Thoracic aorta (tissue), 2 donors: ENCODE data around the gene SLC15A1. TPM values are rescaled to one million over a fixed set of nuclear protein-coding genes. Genes with fewer than 3 reads are reported as not detected.

ENCODE experiments used
- ATAC-seq: fragments of 150-250 bp; one replicate; pipeline ENCODE4 v1.8.0; 2017; ENCODE audit warnings: low read depth; ENCODE audit not compliant: insufficient number of reproducible peaks, low FRiP score
- DNase-seq: peaks from one replicate; pipeline ENCODE4 v3.0.0-alpha.2; 2020; ENCODE audit warnings: low spot score
- H3K27ac ChIP-seq, 2 donors: fragments of 200-600 bp; sonication (generic); 1 replicate in 1 of 2; 2 replicates in 1 of 2; pipeline ENCODE4 v1.5.1; 2016; ENCODE audit warnings: mild to moderate bottlenecking in 2 of 2, moderate library complexity in 2 of 2
- H3K27me3 ChIP-seq: fragments of 200-600 bp; sonication (generic); replicated peaks from 2 replicates; pipeline ENCODE4 v1.6.0; 2016; ENCODE audit warnings: mild to moderate bottlenecking; ENCODE audit not compliant: insufficient read depth
- H3K36me3 ChIP-seq: fragments of 200-600 bp; sonication (generic); one replicate; pipeline ENCODE4 v1.5.1; 2016
- H3K4me1 ChIP-seq, 2 donors: fragments of 200-600 bp; sonication (generic); 1 replicate in 1 of 2; 2 replicates in 1 of 2; pipeline versions ENCODE4 v1.5.1 to v1.6.0; 2016; ENCODE audit warnings: low read depth in 2 of 2, mild to moderate bottlenecking in 1 of 2; ENCODE audit not compliant: control insufficient read depth in 1 of 2
- H3K4me3 ChIP-seq: fragments of 200-600 bp; sonication (generic); 2 replicates; pipeline ENCODE4 v1.5.1; 2016; ENCODE audit warnings: mild to moderate bottlenecking
- H3K9me3 ChIP-seq: fragments of 200-600 bp; sonication (generic); 2 replicates; pipeline ENCODE4 v1.5.1; 2016
- total RNA-seq, 2 donors: library from RNA; depleted of rRNA; stranded (reverse); fragments of >200 nt; gene quantifications; one replicate each; pipeline versions ENCODE4 v1.1.0 to v1.2.3, GENCODE V29; 2016
- TF ChIP-seq, protein P1 (sequence below): fragments of 200-600 bp; sonication (generic); IDR thresholded peaks from one replicate; pipeline ENCODE4 v1.5.1; 2019; ENCODE audit warnings: antibody characterized with exemption

Gene SLC15A1
- total RNA-seq, 2 donors from 2014 or later = not detected

DNA sequence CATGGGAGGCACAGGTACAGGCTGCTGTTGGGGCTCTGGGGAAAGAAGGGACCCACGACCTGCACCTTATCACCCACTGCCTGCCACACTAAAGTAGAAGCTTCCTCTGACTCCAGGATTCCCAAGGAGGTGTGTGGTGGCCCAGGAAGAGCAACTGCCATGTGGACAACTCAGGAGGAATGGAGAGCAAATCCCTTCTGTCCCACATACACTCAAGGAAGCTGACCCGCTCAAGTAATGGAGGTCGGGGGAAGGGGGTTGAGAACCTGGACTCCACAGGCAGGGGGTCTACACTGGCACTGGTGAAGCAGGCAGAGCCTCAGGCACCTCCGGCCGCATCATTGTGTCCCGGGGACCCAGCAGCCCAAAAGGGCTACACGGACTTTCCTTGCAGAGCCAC lies 29.4 kb upstream of the SLC15A1 start:
- no peaks in the 10 kb centered on the region for H3K9me3 ChIP-seq
- DNase-seq (no peak), ATAC-seq (no peak)
- no peaks in the 10 kb centered on the region for H3K27me3 ChIP-seq
- TF ChIP-seq, protein P1, sequence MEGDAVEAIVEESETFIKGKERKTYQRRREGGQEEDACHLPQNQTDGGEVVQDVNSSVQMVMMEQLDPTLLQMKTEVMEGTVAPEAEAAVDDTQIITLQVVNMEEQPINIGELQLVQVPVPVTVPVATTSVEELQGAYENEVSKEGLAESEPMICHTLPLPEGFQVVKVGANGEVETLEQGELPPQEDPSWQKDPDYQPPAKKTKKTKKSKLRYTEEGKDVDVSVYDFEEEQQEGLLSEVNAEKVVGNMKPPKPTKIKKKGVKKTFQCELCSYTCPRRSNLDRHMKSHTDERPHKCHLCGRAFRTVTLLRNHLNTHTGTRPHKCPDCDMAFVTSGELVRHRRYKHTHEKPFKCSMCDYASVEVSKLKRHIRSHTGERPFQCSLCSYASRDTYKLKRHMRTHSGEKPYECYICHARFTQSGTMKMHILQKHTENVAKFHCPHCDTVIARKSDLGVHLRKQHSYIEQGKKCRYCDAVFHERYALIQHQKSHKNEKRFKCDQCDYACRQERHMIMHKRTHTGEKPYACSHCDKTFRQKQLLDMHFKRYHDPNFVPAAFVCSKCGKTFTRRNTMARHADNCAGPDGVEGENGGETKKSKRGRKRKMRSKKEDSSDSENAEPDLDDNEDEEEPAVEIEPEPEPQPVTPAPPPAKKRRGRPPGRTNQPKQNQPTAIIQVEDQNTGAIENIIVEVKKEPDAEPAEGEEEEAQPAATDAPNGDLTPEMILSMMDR = no peak
- H3K36me3 ChIP-seq = no peaks in the 10 kb centered on the region
- H3K27ac ChIP-seq = no peak overlapping the region
- no peaks in the 10 kb centered on the region for H3K4me1 ChIP-seq
- H3K4me3 ChIP-seq = no peak overlapping the region

DNA sequence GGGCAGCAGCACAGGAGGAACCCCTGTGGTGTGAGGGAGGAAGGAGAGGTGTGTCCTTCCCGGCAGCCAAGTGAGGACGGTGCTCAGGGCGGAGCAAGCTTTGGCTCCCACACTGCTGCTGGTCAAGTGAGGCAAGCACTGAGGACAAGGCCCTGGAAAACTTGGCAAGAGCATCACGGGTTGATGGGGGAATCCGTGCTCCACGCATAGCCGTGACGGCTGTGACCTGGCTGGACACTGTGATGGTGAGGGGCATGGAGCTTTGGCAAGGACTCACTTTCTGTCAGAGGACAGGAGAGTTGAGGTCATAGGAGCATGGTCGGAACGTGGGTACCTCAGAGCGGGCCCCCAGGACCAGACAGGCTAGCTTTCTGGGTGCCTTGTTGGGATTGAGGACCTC lies 29.0 kb upstream of the SLC15A1 start:
- Histone ChIP-seq H3K27ac (no peak overlapping the region), H3K4me1 (no peaks in the 10 kb centered on the region), H3K9me3 (no peaks in the 10 kb centered on the region), H3K4me3 (no peak overlapping the region), H3K27me3 (no peaks in the 10 kb centered on the region), H3K36me3 (no peaks in the 10 kb centered on the region)
- DNase-seq (no peak), ATAC-seq (no peak)
- TF ChIP-seq, protein P1 = no peak

DNA sequence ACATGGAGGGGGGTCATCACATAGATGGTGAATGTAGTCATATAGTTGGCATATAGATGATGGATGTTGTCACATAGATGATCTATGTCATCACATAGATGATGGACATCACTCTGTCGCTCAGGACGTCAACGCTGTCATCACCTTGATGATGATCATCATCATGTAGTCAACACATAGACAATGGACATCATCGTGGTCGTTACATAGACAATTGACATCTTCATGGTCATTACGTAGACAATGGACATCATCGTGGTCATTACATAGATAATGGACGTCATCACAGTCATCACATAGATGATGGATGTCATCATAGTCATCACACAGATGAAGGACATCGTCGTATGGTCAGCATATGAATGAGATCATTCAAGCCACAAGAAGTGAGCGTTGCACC lies 28.6 kb upstream of the SLC15A1 start:
- DNase-seq (no peak), ATAC-seq (no peak)
- H3K4me1 ChIP-seq = no peaks in the 10 kb centered on the region
- no peak overlapping the region for H3K4me3 ChIP-seq
- H3K27ac ChIP-seq = no peak overlapping the region
- TF ChIP-seq, protein P1 = no peak
- no peaks in the 10 kb centered on the region for H3K36me3 ChIP-seq
- no peaks in the 10 kb centered on the region for H3K9me3 ChIP-seq
- H3K27me3 ChIP-seq = no peaks in the 10 kb centered on the region

DNA sequence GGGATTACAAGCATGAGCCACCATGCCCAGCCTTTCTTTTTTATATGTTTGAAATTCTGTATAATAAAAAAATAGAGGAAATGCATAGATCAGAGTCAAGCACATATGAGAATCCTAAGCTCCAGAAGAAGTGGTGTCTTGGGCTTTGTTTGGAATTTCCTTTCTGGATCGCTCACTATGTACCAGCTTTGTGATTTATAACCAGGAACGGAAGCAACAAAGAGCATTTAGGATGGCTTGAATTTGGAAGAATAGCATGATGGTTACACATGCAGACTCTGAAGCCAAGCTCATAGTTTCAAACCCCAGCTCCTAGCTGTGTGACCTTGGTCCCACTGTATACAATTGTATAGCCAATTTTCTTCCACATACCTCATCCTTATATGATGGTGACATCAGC lies 28.0 kb upstream of the SLC15A1 start:
- Histone ChIP-seq H3K9me3 (no peaks in the 10 kb centered on the region), H3K36me3 (no peaks in the 10 kb centered on the region), H3K27ac (no peak overlapping the region), H3K27me3 (no peaks in the 10 kb centered on the region), H3K4me1 (no peaks in the 10 kb centered on the region), H3K4me3 (no peak overlapping the region)
- DNase-seq (no peak), ATAC-seq (no peak)
- TF ChIP-seq, protein P1 = no peak

DNA sequence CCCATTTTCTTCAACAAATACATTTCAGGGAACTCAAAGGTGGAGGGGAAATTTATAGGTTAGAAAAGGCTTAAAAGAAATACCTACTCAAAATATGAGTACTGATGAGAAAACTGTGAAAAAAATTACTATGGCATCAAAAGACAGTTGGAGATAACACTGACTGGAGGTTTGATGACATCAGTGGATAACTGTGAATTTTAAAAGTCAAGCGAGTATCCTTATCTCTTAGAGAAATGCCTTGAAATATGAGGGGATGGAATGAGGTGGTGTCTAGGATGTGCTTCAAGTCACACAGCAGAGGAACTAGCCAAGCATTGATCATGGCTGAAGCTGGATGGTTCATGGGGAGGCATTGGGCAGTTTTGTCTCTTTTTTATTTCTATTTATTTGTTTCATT lies 27.2 kb upstream of the SLC15A1 start:
- Histone ChIP-seq H3K27me3 (no peaks in the 10 kb centered on the region), H3K27ac (no peak overlapping the region), H3K4me1 (no peaks in the 10 kb centered on the region), H3K4me3 (no peak overlapping the region), H3K9me3 (no peaks in the 10 kb centered on the region), H3K36me3 (no peaks in the 10 kb centered on the region)
- TF ChIP-seq, protein P1 = no peak
- no peak for ATAC-seq
- DNase-seq = no peak
